GM21723 (cell line): ENCODE measurements around the gene PUM2.

Experiments
- ATAC-seq: cut with Tn5 transposase; IDR thresholded peaks from one replicate; pipeline ENCODE4 v1.9.1; 2021; ENCODE audit warnings: mild to moderate bottlenecking, moderate library complexity; ENCODE audit not compliant: unreplicated experiment

Gene PUM2

DNA sequence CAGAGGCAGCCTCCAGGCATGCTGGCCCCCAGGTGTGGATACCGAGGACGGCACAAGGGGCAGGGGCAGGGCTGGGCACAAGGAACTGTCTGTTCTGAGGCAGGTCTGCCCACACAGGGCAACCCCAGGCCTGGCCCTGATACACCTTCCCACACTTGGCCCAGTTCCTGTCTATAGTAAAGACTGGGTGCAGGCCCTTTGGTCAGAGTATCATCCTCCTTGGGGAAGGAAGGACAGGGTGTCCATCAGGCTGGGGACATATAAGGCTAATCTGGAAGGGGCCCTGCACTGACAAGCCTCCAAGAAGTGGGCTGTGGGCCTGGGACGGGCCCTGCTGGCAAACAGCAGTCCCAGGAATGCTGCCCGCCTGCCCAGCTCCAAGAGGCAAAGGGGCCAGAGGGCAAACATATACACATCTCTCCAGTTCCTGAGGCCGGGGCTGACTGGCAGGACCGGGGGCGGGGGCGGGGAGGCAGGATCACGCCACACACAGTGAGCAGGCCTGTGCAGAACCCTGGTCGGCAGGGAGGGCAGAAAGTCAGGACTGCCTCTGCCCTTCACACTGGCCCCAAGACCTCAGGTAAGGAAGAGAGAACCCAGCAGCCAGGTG lies 144.6 kb downstream of the PUM2 start:
- no peak for ATAC-seq

DNA sequence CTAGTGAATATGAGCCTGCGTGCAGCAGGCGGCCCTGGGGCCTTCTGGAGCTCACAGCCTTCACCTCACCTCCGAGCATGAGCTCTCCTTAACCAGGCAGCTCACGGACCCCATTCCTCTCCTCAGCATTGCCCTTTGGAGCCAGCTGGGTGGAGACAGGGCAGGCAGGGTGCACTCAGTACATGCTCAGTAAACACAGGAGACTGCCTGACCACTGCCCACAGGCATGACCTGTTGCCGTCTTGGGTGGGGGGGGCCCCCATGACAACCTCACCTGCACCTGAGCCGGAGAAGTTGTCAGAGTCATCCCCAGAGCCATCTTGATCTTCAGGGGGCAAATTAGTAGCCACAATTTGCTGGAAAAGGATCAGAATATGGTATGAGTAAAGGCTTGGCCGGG lies 145.6 kb downstream of the PUM2 start:
- no peak for ATAC-seq

DNA sequence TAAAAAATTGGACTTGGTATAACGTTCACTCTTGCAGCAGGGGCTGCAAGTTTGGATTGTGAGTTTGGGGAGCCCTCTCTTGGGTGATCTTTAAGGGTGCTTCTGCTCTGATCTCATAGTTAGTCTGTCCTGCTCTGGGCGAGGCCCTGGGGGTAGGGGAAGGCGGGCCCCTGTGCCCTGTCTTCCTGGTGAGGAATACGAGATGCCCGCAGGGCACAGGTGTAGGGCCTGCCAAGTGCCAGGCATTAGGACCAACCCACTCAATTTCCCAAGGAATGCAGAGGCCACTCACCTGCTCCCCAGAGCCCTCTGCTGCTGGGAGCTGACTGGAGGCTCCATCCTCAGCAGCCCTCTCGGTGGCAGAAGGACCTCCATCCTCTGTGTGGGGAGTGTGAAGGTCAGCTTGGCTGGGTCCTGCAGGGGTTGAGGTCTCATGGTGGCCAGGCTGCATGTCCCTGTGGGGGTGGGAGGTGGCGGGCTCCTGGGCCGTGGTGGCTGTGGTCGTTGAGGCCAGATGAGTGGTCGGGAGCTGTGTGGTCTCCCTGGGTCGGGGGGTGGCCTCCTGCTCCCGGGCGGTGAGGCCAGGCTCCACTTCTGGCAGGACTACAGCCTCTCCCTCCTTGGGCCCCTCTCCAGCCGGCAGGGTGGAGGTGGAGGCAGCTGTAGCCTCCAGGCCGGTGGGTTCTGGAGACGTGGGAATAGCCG lies 147.0 kb downstream of the PUM2 start:
- ATAC-seq, result no peak

DNA sequence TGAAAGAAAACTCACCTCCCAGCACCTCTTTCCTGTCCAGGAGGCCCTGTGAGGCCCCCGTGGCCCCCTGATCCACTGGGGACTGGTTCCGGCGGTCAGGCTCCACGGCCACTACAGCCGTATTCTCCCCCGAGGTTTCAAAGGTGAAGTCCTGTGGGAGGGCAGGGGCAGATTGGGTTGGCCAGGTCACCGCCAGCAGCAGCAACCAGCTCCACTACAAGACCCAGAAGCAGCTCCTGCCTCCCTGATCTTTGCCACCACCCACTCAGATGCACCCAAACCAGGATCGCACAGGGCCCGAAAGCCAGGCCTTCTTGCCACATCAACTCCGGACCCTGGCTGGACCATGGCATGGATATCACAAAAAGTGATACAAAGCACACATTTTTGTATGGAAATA lies 147.6 kb downstream of the PUM2 start:
- ATAC-seq, result no peak

DNA sequence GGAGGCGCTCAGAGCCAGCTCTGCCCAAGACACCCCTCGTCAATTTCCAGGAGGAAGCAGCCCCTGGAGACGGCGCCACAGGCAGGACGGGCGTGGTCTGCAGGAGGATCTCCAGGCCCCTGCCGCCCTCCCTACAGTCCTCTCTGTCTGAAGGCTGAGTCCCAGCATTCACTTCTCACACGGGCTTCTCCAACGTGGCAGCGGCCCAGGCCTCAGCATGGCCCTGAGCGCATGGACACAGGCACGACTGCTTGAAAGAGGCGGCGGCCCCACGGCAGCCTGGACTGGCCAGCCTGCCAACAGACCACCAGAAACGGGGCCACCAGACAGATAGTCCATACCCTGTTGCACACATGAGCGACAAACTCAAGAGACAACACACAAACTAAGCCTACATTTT lies 149.0 kb downstream of the PUM2 start:
- ATAC-seq, result no peak

DNA sequence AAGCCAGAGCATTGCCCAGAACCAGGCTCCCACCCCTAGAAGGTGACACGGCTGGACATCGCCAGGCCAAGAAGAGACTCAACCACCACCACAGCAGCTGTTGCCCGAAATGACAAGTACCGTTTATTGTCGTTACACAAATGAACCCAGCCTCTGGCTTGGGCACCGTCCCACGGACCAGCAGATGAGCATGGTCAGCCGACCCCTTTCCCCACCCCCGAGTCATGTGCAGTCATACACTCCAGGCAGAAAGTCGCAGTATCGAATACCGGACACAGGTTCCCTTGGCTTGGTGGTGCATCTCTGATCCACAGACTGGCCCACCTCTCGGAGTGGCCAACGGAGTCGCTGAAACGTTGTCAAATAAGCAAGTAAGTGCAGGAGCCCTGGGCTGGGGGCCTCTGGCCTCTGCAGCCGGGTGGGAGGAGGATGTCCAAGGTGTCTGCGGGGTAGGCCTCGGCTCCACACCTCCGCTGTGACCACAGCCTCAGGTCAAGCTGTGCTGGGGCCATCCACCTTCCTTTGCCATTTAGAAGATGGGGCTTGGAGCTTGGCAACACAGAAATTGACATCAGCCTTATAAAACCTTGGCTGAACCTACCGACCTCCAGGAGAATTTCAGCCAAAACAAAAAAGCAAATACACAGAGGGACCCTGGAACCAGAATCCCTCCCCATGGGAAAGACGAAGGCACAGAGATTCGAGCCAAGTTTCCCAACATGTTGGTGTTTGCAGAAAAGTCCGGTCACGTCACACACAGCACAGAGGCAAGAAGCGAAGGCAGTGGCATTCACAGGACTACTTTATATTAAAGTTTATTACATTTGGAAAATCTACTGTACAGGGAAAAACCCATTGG lies 149.7 kb downstream of the PUM2 start:
- no peak for ATAC-seq

DNA sequence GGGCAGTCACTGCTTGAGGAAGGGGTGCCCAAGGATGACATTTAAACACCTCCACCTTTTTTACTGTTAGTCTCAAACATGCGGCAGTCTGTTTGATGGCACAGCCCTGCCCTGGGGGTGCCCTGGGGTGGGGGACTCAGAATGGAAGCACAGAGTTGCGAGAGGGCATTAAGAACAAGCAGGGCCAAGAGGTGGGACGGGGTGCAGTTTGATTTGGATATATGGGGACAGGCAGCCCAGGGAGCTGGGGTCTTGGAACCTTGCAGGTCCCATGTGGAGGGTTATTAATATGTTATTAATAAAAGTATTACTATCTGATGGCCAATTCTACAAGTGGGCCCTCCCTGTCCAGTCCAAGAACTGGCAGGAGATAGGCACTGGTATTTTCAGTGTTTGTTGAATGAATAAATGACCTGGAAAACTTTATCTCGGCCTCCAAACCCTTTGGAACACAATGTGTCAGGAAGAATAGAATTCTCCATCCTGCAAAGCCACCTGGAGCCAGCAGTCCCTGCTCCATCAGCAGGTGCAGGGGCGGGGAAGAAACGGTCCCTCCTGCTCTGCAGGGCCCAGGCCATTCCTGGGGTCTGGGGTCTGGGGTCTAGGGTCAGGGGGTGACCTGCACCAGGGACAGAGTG lies 150.9 kb downstream of the PUM2 start:
- ATAC-seq, result no peak

DNA sequence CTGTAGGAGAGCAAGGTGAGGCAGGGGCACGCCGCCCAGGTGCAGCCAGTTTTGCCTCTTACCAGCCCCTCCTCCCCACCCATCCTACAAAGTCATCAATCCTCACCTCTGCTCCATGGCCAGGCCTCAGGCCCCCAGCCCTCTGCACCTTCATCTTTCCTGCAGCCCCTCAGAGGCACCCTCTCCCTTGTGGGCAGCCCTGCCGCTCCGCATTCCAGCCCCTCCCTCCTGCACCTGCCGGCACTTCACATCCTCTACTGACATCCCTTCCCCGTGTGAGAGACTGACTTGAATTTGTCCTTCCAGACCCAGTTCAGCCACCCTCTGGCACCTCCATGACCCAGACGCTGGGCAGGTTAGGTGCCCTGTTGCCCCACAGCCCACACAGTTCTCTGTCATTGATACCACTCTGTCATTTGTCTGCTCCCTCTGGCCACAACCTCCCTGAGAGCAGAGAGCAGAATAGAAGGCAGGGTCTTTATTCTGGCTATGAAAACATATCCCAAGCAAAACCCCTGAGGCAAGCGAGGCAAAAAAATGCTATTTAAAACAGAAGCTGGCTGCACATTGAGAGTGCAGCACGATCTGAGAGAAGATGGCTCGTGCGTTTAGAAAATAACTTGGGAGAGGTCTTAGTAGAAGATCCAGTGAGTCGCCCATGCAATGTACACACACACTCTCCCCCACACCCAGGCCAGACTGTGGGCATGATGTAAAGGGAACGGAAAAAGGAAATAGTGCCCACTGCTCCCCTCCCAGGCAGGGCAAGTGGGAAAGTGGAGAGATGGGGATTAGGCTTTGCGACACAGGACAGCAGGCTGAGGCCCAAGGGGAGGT lies 151.6 kb downstream of the PUM2 start:
- no peak for ATAC-seq
